WTC11 (cell line): ENCODE data around the gene AMER3.

Source experiments
- ATF3 ChIP-seq: sonication (generic); formaldehyde crosslinking; conservative IDR thresholded peaks from 2 replicates; pipeline ENCODE4 v1.8.1; 2022; ENCODE audit warnings: mild to moderate bottlenecking, missing genetic modification reagents
- CTCF ChIP-seq: fragments of 200-600 bp; IDR thresholded peaks from 2 replicates; pipeline ENCODE4 v1.8.0; 2022; ENCODE audit warnings: antibody characterized with exemption
- E2F1 ChIP-seq: sonication (generic); formaldehyde crosslinking; IDR thresholded peaks from 2 replicates; pipeline ENCODE4 v1.8.0; 2022; ENCODE audit warnings: mild to moderate bottlenecking, missing genetic modification reagents
- FOXP4 ChIP-seq: sonication (generic); formaldehyde crosslinking; IDR thresholded peaks from 2 replicates; pipeline ENCODE4 v1.8.0; 2022; ENCODE audit warnings: mild to moderate bottlenecking, missing genetic modification reagents
- HMGA2 ChIP-seq: fragments of 250-450 bp; sonication (Bioruptor Pico); IDR thresholded peaks from 2 replicates; pipeline ENCODE4 v1.4.0; 2021; ENCODE audit warnings: mild to moderate bottlenecking, moderate library complexity
- JUN ChIP-seq: sonication (generic); formaldehyde crosslinking; IDR thresholded peaks from 2 replicates; pipeline ENCODE4 v1.8.0; 2023; ENCODE audit warnings: mild to moderate bottlenecking, missing genetic modification reagents
- MAX ChIP-seq: sonication (generic); formaldehyde crosslinking; IDR thresholded peaks from 2 replicates; pipeline ENCODE4 v1.8.0; 2022; ENCODE audit warnings: mild to moderate bottlenecking, missing genetic modification reagents
- NR1H2 ChIP-seq: sonication (generic); formaldehyde crosslinking; IDR thresholded peaks from 2 replicates; pipeline ENCODE4 v1.9.0; 2021; ENCODE audit warnings: mild to moderate bottlenecking, moderate library complexity, missing genetic modification reagents
- NR3C1 ChIP-seq: sonication (generic); formaldehyde crosslinking; conservative IDR thresholded peaks from 2 replicates; pipeline ENCODE4 v1.8.1; 2023; ENCODE audit warnings: low read depth, mild to moderate bottlenecking, missing genetic modification reagents
- PRDM15 ChIP-seq: sonication (generic); formaldehyde crosslinking; IDR thresholded peaks from 2 replicates; pipeline ENCODE4 v1.8.0; 2022; ENCODE audit warnings: missing genetic modification reagents
- SMAD4 ChIP-seq: sonication (generic); formaldehyde crosslinking; IDR thresholded peaks from 2 replicates; pipeline ENCODE4 v1.8.0; 2022; ENCODE audit warnings: mild to moderate bottlenecking, missing genetic modification reagents
- USF1 ChIP-seq: sonication (generic); formaldehyde crosslinking; IDR thresholded peaks from 2 replicates; pipeline ENCODE4 v1.8.0; 2022; ENCODE audit warnings: mild to moderate bottlenecking, missing genetic modification reagents
- ZNF219 ChIP-seq: sonication (generic); formaldehyde crosslinking; IDR thresholded peaks from 2 replicates; pipeline ENCODE4 v1.8.0; 2023; ENCODE audit warnings: missing genetic modification reagents, mild to moderate bottlenecking, borderline replicate concordance

DNA sequence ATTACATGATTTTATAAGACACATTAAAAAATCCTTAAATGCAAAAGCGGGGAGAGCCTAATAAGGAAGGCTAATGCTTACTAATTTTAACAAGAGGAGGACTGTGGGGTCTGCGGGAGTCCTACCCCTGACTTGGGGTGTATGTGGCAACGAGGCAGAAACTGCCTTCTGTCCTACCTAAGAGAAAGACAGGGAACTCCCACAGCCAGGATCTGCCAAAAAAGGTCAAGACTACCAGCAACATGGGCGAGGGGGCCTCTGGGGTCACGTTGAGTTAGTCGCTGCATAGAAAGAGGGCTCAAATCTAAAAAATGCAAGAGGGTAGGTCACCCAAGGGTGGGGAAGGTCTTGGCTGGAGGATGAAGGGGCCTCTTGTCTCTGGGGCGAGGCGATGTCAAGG is 529 bp upstream of the AMER3 start:
- TF ChIP-seq CTCF (no peak), PRDM15 (no peak), NR1H2 (CRISPR knock-in tag) (no peak), E2F1 (CRISPR knock-in tag) (no peak), MAX (no peak), ATF3 (CRISPR knock-in tag) (no peak), SMAD4 (no peak), USF1 (CRISPR knock-in tag) (no peak), ZNF219 (CRISPR knock-in tag) (no peak), JUN (CRISPR knock-in tag) (no peak), HMGA2 (CRISPR knock-in tag) (no peak), FOXP4 (CRISPR knock-in tag) (no peak), NR3C1 (CRISPR knock-in tag) (no peak)
